ENCODE data around the gene XRCC4. TPM values are rescaled to one million over a fixed set of nuclear protein-coding genes. Genes with fewer than 3 reads are reported as not detected.

XRCC4 gene
- polyA plus RNA-seq, 1 of the 3 experiments (the other 2 are of a cell fraction), result 1.8 TPM

GRCh38 chr5:83376461-83376860, 299.1 kb downstream of the XRCC4 start (continued):
- TF ChIP-seq REST (IDR thresholded peaks at IDR 0.05; ENCODE audit: low read depth, low read length) (no peak), FOSL2 (IDR thresholded peaks at IDR 0.05; ENCODE audit: borderline replicate concordance, low read depth) (no peak), JUND (IDR thresholded peaks at IDR 0.05) (no peak), TAF1 (IDR thresholded peaks at IDR 0.05; ENCODE audit: borderline replicate concordance, low read depth, low read length) (no peak), EP300 (IDR thresholded peaks at IDR 0.05; ENCODE audit: borderline replicate concordance in 1 of 2, low read depth in 1 of 2, low read length in 1 of 2) (no peak)

GRCh38 chr5:83377131-83377865, 300.0 kb downstream of the XRCC4 start:
- Histone ChIP-seq H3K4me2 (no peak overlapping the region), H3K79me2 (ENCODE audit: insufficient read depth) (no peaks in the 10 kb centered on the region), H3K9me3 (no peaks in the 10 kb centered on the region), H3K4me3 (ENCODE audit: low read depth in 2 of 2, low read length in 1 of 2) (no peak overlapping the region), H3K36me3 (replicated peaks in 1 of 2; ENCODE audit: control insufficient read depth in 1 of 2, insufficient read depth in 2 of 2, low read length in 1 of 2) (no peaks in the 10 kb centered on the region), H3K4me1 (ENCODE audit: control insufficient read depth in 1 of 2, insufficient read depth in 2 of 2, low read depth in 1 of 2, low read length in 1 of 2) (no peaks in the 10 kb centered on the region), H3K27me3 (ENCODE audit: insufficient read depth) (no peaks in the 10 kb centered on the region), H3K27ac (ENCODE audit: low read depth in 2 of 2, low read length in 1 of 2) (peak overlapping the region in 1 of 2 experiments; percentile 17; a peak in 1 of 4 replicates), H4K20me1 (ENCODE audit: insufficient read depth) (no peaks in the 10 kb centered on the region), H3K9ac (no peak overlapping the region), H2AFZ (ENCODE audit: low read depth) (peak overlapping the region; percentile 56), H3K9me2 (no peaks in the 10 kb centered on the region), H3F3A (replicated peaks; ENCODE audit: insufficient read depth) (peaks cover 11% of the 10 kb centered on the region)
- 60% methylated on average over 3 of the region's 3 CpGs for WGBS (ENCODE audit: low lambda C conversion rate)
- DNase-seq, result no peak
- TF ChIP-seq REST (IDR thresholded peaks at IDR 0.05; ENCODE audit: low read depth, low read length) (no peak), GABPA (IDR thresholded peaks at IDR 0.05; ENCODE audit: low read depth) (no peak), SMC3 (IDR thresholded peaks at IDR 0.05; ENCODE audit: low read depth, low read length) (no peak), TCF12 (IDR thresholded peaks at IDR 0.05) (no peak), JUND (IDR thresholded peaks at IDR 0.05) (no peak), YY1 (IDR thresholded peaks at IDR 0.05; ENCODE audit: low read depth) (peak; percentile 32; the same call in 1 of the 2 replicates)
- ChIA-PET POLR2A (no interaction called here), CTCF (interaction anchor here (1.7 kb wide), 1 partner anchor 10 kb away, joined by 5 read pairs; no protein-coding TSS in a partner anchor)
